NCI-H1417 treated with DMSO at 0.1 percent for 48 hours (cell line): ENCODE data around the gene CCL28.
"Not testable (repeated sequence)": the region's sequence is repeated elsewhere in the genome, so short reads cannot be mapped to it uniquely, and the experiment has no call there.

Experiments
- DNase-seq: peaks from one replicate; lab custom pipeline; 2025; lab: John Stamatoyannopoulos, UW

The CCL28 gene, protein sequence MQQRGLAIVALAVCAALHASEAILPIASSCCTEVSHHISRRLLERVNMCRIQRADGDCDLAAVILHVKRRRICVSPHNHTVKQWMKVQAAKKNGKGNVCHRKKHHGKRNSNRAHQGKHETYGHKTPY

DNA sequence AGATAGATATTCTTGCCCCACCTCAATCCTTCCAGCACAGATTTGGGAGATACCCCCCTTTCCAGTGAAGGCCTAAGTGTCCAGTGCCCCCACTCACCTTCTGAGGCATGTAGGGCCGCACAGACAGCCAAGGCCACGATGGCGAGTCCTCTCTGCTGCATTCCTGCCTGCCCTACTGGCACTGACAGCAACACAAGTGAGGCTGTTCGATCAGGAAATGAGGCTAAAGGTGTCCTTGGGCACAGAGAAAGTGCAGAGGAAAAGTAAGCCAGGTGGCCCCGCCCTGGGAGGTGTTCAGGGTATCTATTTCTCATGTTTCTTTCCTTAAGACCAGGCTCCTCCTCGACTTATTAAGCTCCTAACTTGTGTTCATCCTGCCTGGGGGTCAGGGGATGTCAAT, at the start of gene CCL28:
Gene CCL28, minus strand, starts transcription at position 236 of the 400 bp plus-strand sequence. Its CDS starts 75 bp downstream, at position 161.
- no peak for DNase-seq

GRCh38 chr5:43461066-43461465, 48.9 kb upstream of the CCL28 start:
- no peak for DNase-seq

GRCh38 chr5:43456556-43456955, 44.4 kb upstream of the CCL28 start:
- DNase-seq: no peak

- DNase-seq: not testable (repeated sequence)
Observed at GRCh38 chr5:43441575-43441974, 29.4 kb upstream of the CCL28 start.

GRCh38 chr5:43437062-43437660, 25.0 kb upstream of the CCL28 start:
- DNase-seq: no peak

- DNase-seq: no peak
Observed at GRCh38 chr5:43433382-43433781, 21.2 kb upstream of the CCL28 start.

GRCh38 chr5:43432486-43433375, 20.5 kb upstream of the CCL28 start:
- no peak for DNase-seq

DNA sequence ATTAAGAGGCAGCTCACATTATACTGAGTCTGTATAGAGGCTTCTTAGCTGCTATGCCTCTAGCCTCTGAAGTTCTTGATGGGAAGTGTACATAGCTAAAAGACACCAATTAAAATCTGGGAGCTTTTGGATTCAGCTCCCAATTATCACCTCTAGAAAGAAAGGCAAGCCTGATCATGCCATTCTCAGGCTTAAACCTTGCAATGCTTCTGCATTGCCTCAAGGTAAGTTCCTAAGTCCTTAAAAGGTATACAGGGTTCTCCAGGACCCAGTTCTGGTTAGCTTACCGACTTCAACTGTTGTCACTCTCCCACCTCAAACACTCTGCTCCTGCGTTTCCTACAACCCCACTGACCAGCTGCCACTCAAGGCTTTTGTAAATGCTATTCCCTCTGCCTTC, 17.5 kb upstream of the CCL28 start:
- DNase-seq: no peak

GRCh38 chr5:43429016-43429415, 16.8 kb upstream of the CCL28 start:
- DNase-seq: no peak

DNA sequence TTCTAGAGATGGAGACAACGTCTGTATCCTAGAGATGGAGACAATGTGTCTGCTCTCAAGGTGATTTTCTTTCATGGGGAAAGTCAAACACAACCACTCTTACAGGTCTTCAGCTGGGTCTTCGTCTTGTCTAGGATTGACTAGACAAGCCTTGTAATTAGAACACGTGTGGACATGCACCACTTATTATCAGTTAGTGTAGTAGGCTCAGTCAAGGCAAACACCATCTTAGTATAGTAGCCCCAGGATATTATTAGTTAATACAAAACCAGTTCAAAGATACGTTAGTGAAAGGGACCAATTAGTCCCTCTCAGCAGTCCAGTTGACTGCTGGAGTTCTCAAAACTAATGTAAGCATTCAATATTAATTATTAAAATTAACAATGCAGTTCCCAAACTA, 15.1 kb upstream of the CCL28 start:
- no peak for DNase-seq

DNA sequence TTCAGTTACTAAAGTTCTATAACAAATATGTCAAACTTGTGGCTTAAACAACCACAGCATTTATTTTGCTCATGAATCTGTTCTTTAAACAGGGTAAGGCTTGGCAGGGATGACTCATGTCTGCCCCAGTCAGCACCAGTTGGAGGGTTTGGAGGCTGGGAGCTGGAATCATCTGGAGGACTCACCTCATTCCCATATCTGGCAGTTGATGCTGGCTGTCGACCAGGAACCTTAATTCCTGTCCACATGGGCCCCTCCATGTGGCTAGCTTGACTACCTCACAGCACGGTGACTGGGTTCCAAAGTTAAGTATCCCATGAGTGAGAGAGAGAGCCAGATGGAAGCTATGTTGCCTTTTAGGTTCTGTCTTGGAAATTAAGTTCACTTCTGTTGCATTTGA, 13.8 kb upstream of the CCL28 start:
- no peak for DNase-seq

- DNase-seq: not testable (repeated sequence)
Observed at GRCh38 chr5:43423086-43423485, 10.9 kb upstream of the CCL28 start.

GRCh38 chr5:43422143-43422542, 10.0 kb upstream of the CCL28 start:
- DNase-seq: no peak

GRCh38 chr5:43421450-43422133, 9.4 kb upstream of the CCL28 start:
- DNase-seq: no peak

DNA sequence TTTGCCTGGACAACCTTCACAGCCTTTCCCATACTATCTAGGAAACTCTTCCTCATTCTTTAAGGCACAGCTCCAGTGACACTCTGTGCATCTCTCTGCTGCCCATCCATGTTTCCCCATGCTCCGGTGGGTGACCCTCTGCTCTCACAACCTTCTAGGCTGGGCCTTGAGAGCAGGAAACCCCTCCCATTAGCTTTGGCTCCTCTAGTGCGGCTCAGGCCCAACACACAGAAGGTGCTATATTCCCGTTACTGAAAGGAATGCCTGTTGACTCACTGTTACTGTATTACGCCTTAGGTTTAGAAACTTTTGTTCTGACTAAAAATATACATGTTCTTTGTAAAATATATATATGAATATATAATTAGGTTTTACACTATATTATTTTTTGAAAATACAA, 8.1 kb upstream of the CCL28 start:
- DNase-seq: no peak

DNA sequence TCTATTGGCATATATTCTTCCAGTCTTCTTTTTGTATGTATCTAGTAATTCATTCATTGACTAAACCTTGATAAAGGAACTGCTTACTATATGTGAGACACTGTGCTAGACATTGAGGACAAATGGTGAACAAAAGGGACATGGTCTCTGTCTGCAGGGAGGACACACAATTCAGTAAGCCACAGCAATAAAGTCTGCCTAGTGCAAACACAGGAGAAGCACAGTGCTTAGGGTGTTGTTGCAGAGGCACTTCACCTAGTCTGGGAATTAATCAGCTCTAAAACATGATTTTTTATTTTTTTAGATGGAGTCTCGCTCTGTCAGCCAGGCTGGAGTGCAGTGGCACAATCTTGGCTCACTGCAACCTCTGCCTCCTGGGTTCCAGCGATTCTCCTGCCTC, 6.4 kb upstream of the CCL28 start:
- DNase-seq: no peak

- no peak for DNase-seq
Observed at GRCh38 chr5:43416803-43417394, 4.7 kb upstream of the CCL28 start.

DNA sequence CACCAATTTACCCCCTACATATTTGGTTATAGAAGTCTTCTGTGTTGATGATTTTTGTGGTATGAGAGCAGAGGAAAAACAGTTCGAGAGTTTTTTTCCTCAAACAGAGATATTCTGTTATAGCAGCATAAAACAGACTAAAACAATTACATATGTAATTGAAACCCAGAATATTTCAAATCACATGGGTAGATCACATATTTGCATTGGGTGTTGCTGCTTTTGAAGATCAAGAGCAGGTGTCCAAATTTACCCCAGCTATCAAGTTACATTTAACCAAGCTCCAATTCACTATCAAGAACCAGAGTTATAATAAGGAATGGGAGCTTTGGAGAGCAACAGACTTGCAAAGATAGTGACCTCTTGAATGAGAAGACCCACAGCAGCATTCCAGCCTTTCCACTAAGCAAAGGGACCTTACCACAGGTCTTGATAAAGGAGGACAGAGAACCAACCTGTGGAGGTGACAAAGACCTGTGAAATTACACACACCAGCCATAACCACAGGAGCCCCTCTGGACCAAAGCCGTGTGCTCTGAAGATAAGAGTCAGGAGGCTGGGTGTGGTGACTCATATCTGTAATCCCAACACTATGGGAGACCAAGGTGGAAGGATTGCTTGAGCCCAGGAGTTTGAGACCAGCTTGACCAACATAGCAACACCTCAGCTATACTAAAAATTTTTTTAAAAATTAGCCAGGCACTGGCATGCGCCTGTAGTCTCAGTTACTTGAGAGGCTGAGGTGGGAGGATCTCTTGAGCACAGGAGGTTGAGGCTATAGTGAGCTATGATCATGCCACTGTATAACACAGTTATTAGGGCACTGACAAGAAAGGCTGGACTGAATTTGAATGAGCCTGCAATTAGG, 4.0 kb upstream of the CCL28 start:
- DNase-seq: no peak

DNA sequence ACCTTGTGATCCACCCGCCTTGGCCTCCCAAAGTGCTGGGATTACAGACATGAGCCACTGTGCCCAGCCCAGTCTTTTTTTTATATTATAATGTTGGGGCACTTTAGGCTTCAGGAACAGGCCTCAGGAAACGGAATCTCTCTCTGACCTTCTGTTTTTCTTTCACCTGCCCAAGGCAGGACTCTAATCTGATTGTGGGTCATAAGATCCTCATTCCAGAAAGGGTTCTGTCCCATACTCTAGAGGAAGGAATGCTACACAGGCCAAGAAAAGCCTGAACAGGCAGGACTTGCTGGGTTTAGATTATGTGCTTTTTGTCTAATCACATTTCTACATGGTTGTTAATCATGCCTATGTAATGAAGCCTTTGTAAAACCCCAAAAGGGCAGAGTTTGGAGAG, 1.8 kb upstream of the CCL28 start:
- no peak for DNase-seq

GRCh38 chr5:43412644-43413043, 453 bp upstream of the CCL28 start:
- DNase-seq: peak; percentile 43

DNA sequence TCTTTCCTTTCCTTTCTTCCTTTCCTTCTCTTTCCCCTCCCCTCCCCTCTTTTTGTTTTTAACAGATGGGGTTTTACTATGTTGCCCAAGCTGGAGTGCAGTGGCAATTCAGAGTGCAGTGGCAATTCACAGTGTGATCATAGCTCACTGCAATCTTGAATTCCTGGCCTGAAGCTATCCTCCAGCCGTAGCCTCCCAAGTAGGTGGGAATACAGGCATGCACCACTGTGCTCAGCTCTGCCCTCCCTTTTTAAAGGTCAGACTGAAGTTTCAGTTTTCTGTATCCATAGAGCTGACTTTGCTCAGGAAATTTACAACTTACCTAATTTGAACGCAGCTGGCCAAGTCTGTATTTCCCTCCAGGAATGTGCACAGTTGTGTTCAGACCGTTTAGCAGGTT, 696 bp downstream of the CCL28 start:
- DNase-seq: no peak
